Suprapubic skin (tissue), 4 donors: ENCODE results near the gene OTOG. TPM values are rescaled to one million over a fixed set of nuclear protein-coding genes. Genes with fewer than 3 reads are reported as not detected.

ENCODE experiments used
- DNase-seq, 2 donors: peaks; one replicate each; pipeline ENCODE4 v3.0.0-alpha.2; 2019; ENCODE audit warnings: low spot score in 2 of 2
- H3K27ac ChIP-seq: fragments of 200-600 bp; sonication (generic); one replicate; pipeline ENCODE4 v1.5.1; 2019
- H3K27me3 ChIP-seq: fragments of 200-600 bp; sonication (generic); one replicate; pipeline ENCODE4 v1.5.1; 2019
- H3K36me3 ChIP-seq: fragments of 200-600 bp; sonication (generic); one replicate; pipeline ENCODE4 v1.5.1; 2019
- H3K4me1 ChIP-seq: fragments of 200-600 bp; sonication (generic); one replicate; pipeline ENCODE4 v1.5.1; 2019
- H3K4me3 ChIP-seq: fragments of 200-600 bp; sonication (generic); one replicate; pipeline ENCODE4 v1.5.1; 2019; ENCODE audit warnings: mild to moderate bottlenecking
- H3K9me3 ChIP-seq: fragments of 200-600 bp; sonication (generic); one replicate; pipeline ENCODE4 v1.5.1; 2019
- EP300 ChIP-seq: sonication (generic); formaldehyde crosslinking; IDR thresholded peaks from one replicate; pipeline ENCODE4 v1.6.1; 2017; ENCODE audit warnings: antibody characterized with exemption
- POLR2A ChIP-seq, 2 donors: fragments of 450-650 bp; IDR thresholded peaks; one replicate each; pipeline ENCODE4 v1.6.1; 2017; ENCODE audit warnings: antibody characterized with exemption in 2 of 2, mild to moderate bottlenecking in 2 of 2, moderate library complexity in 2 of 2
- POLR2AphosphoS5 ChIP-seq, 3 donors: sonication (generic); formaldehyde crosslinking; IDR thresholded peaks; one replicate each; pipeline ENCODE4 v1.6.1; 2017; ENCODE audit warnings: antibody characterized with exemption in 3 of 3
- WGBS: methylation state at CpG from one replicate; pipeline ENCODE4 v1.1.5; 2018; 5-methylcytosine and 5-hydroxymethylcytosine counted together
- total RNA-seq, 4 donors: library from RNA; depleted of rRNA; stranded (reverse); fragments of >200 nt; gene quantifications; one replicate each; pipeline ENCODE4 v1.1.0, GENCODE V29; 2016
- TF ChIP-seq, protein P1 (sequence below), 2 donors: fragments of 200-600 bp in 1 of 2; fragments of 450-650 bp in 1 of 2; sonication (generic) in 1 of 2; IDR thresholded peaks; one replicate each; pipeline ENCODE4 v1.5.1; 2016 to 2019; ENCODE audit warnings: antibody characterized with exemption in 2 of 2, mild to moderate bottlenecking in 1 of 2, moderate library complexity in 1 of 2

OTOG gene
- total RNA-seq, 4 donors from 2014 or later: not detected

DNA sequence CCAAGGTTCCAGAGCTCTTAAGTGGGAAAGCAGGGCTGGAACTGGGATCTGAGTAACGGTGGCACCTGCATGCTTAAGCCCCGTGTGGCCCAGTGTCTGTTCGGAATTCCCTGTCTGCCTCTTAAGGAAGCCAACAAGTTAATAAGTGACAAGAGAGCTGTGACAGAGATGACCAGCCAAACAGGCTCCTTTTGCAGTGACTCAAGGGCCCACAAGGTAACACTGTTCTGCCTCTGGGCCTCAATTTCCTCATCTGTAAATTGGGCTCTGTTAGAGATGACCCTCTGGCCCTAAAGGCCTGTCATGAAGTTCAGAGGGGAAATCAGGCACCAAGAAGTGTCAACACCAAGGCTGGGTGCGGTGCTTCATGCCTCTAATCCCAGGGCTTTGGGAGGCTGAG, 21.5 kb upstream of the OTOG start:
- DNase-seq: no peak
- Histone ChIP-seq H3K36me3 (no peaks in the 10 kb centered on the region), H3K4me1 (no peaks in the 10 kb centered on the region), H3K27ac (no peak overlapping the region), H3K9me3 (no peaks in the 10 kb centered on the region), H3K27me3 (peaks cover 16% of the 10 kb centered on the region), H3K4me3 (no peak overlapping the region)
- WGBS: 89% methylated on average over 4 of the region's 4 CpGs
- TF ChIP-seq POLR2AphosphoS5 (IDR thresholded peaks at IDR 0.05) (no peak), POLR2A (IDR thresholded peaks at IDR 0.05) (no peak), EP300 (no peak)
- TF ChIP-seq, protein P1, sequence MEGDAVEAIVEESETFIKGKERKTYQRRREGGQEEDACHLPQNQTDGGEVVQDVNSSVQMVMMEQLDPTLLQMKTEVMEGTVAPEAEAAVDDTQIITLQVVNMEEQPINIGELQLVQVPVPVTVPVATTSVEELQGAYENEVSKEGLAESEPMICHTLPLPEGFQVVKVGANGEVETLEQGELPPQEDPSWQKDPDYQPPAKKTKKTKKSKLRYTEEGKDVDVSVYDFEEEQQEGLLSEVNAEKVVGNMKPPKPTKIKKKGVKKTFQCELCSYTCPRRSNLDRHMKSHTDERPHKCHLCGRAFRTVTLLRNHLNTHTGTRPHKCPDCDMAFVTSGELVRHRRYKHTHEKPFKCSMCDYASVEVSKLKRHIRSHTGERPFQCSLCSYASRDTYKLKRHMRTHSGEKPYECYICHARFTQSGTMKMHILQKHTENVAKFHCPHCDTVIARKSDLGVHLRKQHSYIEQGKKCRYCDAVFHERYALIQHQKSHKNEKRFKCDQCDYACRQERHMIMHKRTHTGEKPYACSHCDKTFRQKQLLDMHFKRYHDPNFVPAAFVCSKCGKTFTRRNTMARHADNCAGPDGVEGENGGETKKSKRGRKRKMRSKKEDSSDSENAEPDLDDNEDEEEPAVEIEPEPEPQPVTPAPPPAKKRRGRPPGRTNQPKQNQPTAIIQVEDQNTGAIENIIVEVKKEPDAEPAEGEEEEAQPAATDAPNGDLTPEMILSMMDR (IDR thresholded peaks at IDR 0.05): no peak

DNA sequence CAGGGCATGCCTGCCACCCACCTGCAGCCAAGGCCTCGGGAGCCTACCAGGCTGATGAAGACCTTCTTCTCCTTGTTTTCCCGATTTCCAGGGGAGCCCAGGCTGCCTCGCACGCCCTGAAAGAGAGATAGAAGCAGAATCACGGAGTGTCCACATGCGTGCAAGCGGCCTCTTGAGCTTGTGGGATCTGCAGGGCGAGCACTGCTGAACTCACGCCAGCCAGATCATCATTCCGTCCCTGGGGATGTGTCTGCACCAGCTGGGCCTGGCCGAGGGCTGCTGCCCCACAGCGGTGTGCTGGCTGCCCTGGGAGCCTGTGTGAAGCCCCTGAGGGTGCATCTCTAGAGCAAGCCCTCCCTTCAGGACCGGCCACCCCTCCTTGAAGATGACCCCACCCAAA, 20.7 kb upstream of the OTOG start:
- H3K9me3 ChIP-seq: no peaks in the 10 kb centered on the region
- H3K4me1 ChIP-seq: no peaks in the 10 kb centered on the region
- no peak overlapping the region for H3K4me3 ChIP-seq
- no peak for TF ChIP-seq POLR2AphosphoS5 (IDR thresholded peaks at IDR 0.05)
- TF ChIP-seq, protein P1 (IDR thresholded peaks at IDR 0.05): no peak
- no peak for TF ChIP-seq POLR2A (IDR thresholded peaks at IDR 0.05)
- TF ChIP-seq EP300: no peak
- no peak overlapping the region for H3K27ac ChIP-seq
- DNase-seq: no peak
- 86% methylated on average over 9 of the region's 13 CpGs for WGBS
- peaks cover 19% of the 10 kb centered on the region for H3K27me3 ChIP-seq
- H3K36me3 ChIP-seq: no peaks in the 10 kb centered on the region

DNA sequence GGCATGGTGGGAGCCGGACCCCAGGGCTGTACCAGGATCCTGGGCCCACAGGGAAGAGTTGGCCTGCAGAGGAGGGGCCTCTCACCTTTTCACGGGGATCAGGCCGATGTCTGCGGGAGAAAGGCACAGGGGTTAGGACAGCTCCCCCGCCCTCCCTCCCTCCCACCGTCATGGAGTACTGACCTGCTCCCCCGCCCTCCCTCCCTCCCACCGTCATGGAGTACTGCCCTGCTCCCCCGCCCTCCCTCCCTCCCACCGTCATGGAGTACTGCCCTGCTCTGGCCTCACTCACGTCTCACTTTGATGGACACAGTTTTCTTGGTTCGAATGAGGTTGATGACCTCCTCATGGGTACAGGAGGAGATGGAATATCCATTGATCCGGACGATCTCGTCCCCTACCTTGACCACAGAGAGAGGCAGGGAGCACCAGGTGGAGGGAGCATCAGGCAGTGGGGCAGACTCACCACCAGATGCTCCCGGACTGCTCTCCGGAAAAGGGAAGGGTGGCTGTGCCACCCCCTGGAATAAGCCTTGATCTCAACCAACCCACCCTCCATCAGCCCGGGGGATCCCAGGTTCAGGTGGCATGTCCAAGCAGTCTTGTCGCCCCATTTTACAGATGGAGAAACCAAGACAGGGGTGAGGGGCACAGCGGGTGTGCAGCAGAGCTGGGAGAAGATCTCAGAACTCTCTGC, 20.0 kb upstream of the OTOG start:
- no peaks in the 10 kb centered on the region for H3K9me3 ChIP-seq
- H3K4me3 ChIP-seq: no peak overlapping the region
- peaks cover 19% of the 10 kb centered on the region for H3K27me3 ChIP-seq
- no peak overlapping the region for H3K27ac ChIP-seq
- no peaks in the 10 kb centered on the region for H3K4me1 ChIP-seq
- TF ChIP-seq EP300: no peak
- TF ChIP-seq POLR2AphosphoS5 (IDR thresholded peaks at IDR 0.05): no peak
- DNase-seq: no peak
- 82% methylated on average over 8 of the region's 20 CpGs for WGBS
- no peaks in the 10 kb centered on the region for H3K36me3 ChIP-seq

DNA sequence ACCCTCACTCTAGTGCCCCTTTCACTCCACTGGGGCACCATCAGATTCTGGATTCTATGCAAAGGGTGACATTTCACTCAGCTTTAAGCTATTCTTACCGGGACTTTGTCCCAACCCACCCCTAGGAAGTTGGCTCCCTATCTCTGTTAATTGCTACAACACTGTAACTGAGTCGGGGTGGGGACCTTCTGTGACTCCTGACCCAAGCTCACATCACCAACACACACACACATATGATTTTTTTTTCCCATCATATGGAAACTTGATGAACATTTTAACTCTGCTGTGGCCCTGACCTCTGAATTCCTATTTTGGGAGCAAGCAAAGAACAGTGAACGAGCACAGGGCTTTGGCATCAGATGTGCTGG, 19.4 kb upstream of the OTOG start:
- no peaks in the 10 kb centered on the region for H3K36me3 ChIP-seq
- TF ChIP-seq POLR2AphosphoS5 (IDR thresholded peaks at IDR 0.05): no peak
- H3K4me1 ChIP-seq: no peaks in the 10 kb centered on the region
- DNase-seq: no peak
- peaks cover 19% of the 10 kb centered on the region for H3K27me3 ChIP-seq
- WGBS: 58% methylated on average over 3 of the region's 3 CpGs
- no peaks in the 10 kb centered on the region for H3K9me3 ChIP-seq
- H3K27ac ChIP-seq: no peak overlapping the region
- H3K4me3 ChIP-seq: no peak overlapping the region

DNA sequence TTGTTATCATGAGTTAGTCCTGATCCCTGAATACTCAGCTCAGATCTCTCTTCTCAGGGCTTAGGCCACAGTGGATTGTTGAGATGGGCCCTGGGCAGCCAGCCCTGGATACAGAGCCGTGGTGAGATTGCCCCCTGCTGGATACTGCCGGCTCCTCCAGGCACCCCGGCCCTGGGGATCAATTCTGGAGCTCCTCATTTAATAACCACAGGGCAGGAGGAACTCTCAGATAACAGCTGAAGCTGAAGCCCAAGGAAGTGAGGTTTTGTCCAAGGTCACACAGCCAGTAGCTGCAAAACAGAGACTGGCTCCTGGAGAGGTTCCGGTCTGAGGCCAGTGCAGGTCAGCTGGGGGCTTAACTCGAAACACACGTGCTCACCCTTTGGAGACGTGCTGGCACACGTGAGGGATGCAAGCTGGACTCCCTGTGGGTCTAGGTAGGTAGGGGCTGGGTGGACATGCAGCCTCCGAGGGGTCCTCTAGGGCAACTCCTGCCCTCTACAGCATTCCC, 18.8 kb upstream of the OTOG start:
- Histone ChIP-seq H3K9me3 (no peaks in the 10 kb centered on the region), H3K4me3 (no peak overlapping the region), H3K36me3 (no peaks in the 10 kb centered on the region), H3K27me3 (peaks cover 20% of the 10 kb centered on the region), H3K4me1 (no peaks in the 10 kb centered on the region), H3K27ac (no peak overlapping the region)
- 50% methylated on average over 9 of the region's 9 CpGs for WGBS
- DNase-seq: no peak
- TF ChIP-seq, protein P1 (IDR thresholded peaks at IDR 0.05): peak in 1 of 2 donors; percentile 49
- TF ChIP-seq POLR2AphosphoS5 (IDR thresholded peaks at IDR 0.05): no peak
- no peak for TF ChIP-seq POLR2A (IDR thresholded peaks at IDR 0.05)

DNA sequence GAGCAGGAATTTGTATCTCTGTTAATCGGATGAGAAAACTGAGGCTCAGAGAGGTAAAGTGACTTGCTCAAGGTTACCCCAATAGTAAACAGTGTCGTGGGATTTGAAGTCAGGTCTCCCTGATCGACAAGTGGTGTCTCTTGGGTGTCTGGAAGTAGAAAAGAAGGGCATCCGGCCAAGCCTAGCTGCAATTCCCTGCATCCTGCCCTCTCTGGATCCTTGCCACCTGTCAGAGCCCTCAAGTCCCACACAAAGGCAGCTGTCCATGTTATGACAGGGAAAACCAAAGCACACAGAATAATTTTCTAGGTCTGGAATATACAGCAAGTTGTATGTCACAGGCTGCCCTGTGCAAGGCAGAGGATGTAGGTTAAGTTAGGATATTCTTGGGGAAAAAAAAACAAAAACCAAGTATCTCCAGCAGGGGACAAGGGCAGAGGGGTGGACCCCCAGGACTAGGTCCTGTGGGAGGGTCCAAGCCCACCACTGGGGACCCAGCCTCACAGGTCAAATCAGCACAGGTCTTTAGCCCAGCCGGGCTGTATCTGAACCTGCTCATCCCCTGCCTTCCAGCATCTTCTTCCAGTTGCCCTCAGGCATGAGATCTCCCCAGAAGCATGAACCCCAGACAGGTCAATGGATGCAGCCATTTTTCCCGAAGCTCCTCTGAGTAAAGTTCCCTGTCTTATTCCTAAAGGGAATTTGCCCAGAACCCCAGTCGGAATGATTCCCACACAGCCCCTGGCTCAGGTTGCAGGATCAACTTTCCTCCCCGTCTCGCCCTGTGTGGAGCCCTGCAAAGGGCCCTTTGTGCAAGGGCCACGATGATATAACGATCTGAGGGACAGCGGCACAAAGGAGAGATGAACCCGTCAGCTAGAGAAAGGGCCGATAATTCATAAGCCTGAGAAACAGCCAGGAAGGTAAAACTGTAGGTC, 17.9 kb upstream of the OTOG start:
- Histone ChIP-seq H3K4me3 (no peak overlapping the region), H3K36me3 (no peaks in the 10 kb centered on the region), H3K27ac (no peak overlapping the region), H3K4me1 (no peaks in the 10 kb centered on the region), H3K9me3 (no peaks in the 10 kb centered on the region), H3K27me3 (peaks cover 24% of the 10 kb centered on the region)
- no peak for DNase-seq
- TF ChIP-seq POLR2A (IDR thresholded peaks at IDR 0.05): no peak
- no peak for TF ChIP-seq EP300
- TF ChIP-seq, protein P1 (IDR thresholded peaks at IDR 0.05): no peak
- TF ChIP-seq POLR2AphosphoS5 (IDR thresholded peaks at IDR 0.05): no peak
- 66% methylated on average over 14 of the region's 14 CpGs for WGBS
